Astrocyte of the spinal cord (primary cell): ENCODE results near the gene FDXACB1.

ENCODE experiments used
- DNase-seq: peaks from one replicate; pipeline ENCODE4 v3.0.0; 2011; ENCODE audit warnings: low read depth, low spot score
- H3K4me3 ChIP-seq: 2 replicates; pipeline ENCODE4 v1.5.1; 2011; ENCODE audit warnings: low read depth, mild to moderate bottlenecking, low read length, moderate library complexity
- CTCF ChIP-seq: IDR thresholded peaks from 2 replicates; pipeline ENCODE4 v1.5.1; 2012; ENCODE audit warnings: low read depth, mild to moderate bottlenecking, low read length, inconsistent platforms
- in situ Hi-C: cut with HindIII; loops from 2 replicates; pipeline ENCODE4 v1.10.0; 2017; ENCODE audit warnings: low sequenced_read_pairs

Gene FDXACB1

GRCh38 chr11:111840143-111840542 is 38.8 kb downstream of the FDXACB1 start:
- no peak overlapping the region for H3K4me3 ChIP-seq
- in situ Hi-C loops: no loop called here
- TF ChIP-seq CTCF: no peak
- peak; percentile 61 for DNase-seq

GRCh38 chr11:111838054-111838453 is 40.9 kb downstream of the FDXACB1 start:
- no peak for TF ChIP-seq CTCF
- in situ Hi-C loops: no loop called here
- DNase-seq: no peak

GRCh38 chr11:111837366-111837891 is 41.5 kb downstream of the FDXACB1 start:
- no peak overlapping the region for H3K4me3 ChIP-seq
- in situ Hi-C loops: no loop called here
- DNase-seq: no peak
- no peak for TF ChIP-seq CTCF

More at GRCh38 chr11:111838054-111838453, 40.9 kb downstream of the FDXACB1 start:
- H3K4me3 ChIP-seq: no peak overlapping the region

- TF ChIP-seq CTCF: no peak
- in situ Hi-C loops: no loop called here
- peak; percentile 67 for DNase-seq
- no peak overlapping the region for H3K4me3 ChIP-seq
These were observed 42.2 kb downstream of the FDXACB1 start for GRCh38 chr11:111836721-111837120.

- no peak for DNase-seq
- in situ Hi-C loops: no loop called here
- no peak overlapping the region for H3K4me3 ChIP-seq
- no peak for TF ChIP-seq CTCF
These were observed 42.8 kb downstream of the FDXACB1 start for GRCh38 chr11:111836162-111836561.

GRCh38 chr11:111835665-111836064 is 43.3 kb downstream of the FDXACB1 start:
- in situ Hi-C loops: no loop called here
- TF ChIP-seq CTCF: no peak

More at GRCh38 chr11:111835665-111836064, 43.3 kb downstream of the FDXACB1 start:
- no peak for DNase-seq
- H3K4me3 ChIP-seq: no peak overlapping the region
